ENCODE data around the gene PPP2R2B.

PPP2R2B gene

DNA sequence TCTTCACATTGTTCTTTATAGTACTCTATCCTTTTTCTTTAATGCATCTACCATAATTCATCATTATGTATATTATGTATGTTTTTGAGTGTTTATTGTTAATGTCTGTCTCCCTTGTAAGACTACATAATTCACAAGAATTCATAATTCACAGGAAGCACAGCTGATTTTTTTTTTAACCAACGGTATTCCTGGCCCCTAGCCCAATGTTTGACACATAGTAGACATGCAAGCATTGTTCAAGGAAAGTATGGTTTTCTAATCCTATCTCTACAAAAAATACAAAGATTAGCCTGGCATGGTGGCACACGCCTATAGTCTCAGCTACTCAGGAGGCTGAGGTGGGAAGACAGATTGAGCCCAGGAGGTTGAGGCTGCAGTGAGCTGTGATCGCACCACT lies 160.6 kb downstream of the PPP2R2B start:
- Histone ChIP-seq H3K4me2 (no peak overlapping the region), H3K79me2 (ENCODE audit: insufficient read depth, low read depth) (no peaks in the 10 kb centered on the region), H2AFZ (ENCODE audit: low read depth) (no peak overlapping the region), H3K4me1 (ENCODE audit: low read depth, poor library complexity, severe bottlenecking) (no peaks in the 10 kb centered on the region), H3K27me3 (ENCODE audit: insufficient read depth, low read depth) (no peaks in the 10 kb centered on the region), H3K9ac (no peak overlapping the region), H3K36me3 (ENCODE audit: insufficient read depth) (no peaks in the 10 kb centered on the region), H3K27ac (no peak overlapping the region), H4K20me1 (ENCODE audit: insufficient read depth) (no peaks in the 10 kb centered on the region), H3K4me3 (IDR thresholded peaks at IDR 0.05; ENCODE audit: insufficient read depth, low read depth, low read length) (no peak overlapping the region)
- TF ChIP-seq, protein P1, sequence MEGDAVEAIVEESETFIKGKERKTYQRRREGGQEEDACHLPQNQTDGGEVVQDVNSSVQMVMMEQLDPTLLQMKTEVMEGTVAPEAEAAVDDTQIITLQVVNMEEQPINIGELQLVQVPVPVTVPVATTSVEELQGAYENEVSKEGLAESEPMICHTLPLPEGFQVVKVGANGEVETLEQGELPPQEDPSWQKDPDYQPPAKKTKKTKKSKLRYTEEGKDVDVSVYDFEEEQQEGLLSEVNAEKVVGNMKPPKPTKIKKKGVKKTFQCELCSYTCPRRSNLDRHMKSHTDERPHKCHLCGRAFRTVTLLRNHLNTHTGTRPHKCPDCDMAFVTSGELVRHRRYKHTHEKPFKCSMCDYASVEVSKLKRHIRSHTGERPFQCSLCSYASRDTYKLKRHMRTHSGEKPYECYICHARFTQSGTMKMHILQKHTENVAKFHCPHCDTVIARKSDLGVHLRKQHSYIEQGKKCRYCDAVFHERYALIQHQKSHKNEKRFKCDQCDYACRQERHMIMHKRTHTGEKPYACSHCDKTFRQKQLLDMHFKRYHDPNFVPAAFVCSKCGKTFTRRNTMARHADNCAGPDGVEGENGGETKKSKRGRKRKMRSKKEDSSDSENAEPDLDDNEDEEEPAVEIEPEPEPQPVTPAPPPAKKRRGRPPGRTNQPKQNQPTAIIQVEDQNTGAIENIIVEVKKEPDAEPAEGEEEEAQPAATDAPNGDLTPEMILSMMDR (conservative IDR thresholded peaks at IDR 0.05; ENCODE audit: low read depth, low read length), result no peak

DNA sequence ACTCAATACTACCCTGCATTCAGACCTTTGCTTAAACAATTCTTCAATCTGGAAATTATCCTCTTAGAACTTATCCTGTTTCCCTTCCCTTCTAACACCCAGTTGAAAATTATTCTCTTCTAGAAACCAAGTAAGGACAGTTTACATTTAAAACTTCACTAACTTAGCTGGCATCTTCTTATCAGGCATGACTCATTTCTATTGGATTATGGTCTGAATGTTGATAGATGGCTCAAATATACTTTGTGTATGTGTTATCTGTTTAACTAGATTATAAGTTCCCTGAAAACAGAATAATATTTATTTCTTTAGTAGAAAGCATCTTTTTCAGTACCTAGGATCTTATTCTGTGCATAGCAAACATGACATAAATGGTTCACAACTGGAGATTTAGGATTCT lies 161.9 kb downstream of the PPP2R2B start:
- TF ChIP-seq, protein P1 (conservative IDR thresholded peaks at IDR 0.05; ENCODE audit: low read depth, low read length), result no peak
- H3K9ac ChIP-seq, result no peak overlapping the region
- no peak overlapping the region for H3K4me3 ChIP-seq (IDR thresholded peaks at IDR 0.05; ENCODE audit: insufficient read depth, low read depth, low read length)
- H3K36me3 ChIP-seq (ENCODE audit: insufficient read depth), result no peaks in the 10 kb centered on the region
- H2AFZ ChIP-seq (ENCODE audit: low read depth), result no peak overlapping the region
- no peak overlapping the region for H3K27ac ChIP-seq
- no peak overlapping the region for H3K4me2 ChIP-seq
- no peaks in the 10 kb centered on the region for H4K20me1 ChIP-seq (ENCODE audit: insufficient read depth)
- H3K79me2 ChIP-seq (ENCODE audit: insufficient read depth, low read depth), result no peaks in the 10 kb centered on the region
- no peaks in the 10 kb centered on the region for H3K4me1 ChIP-seq (ENCODE audit: low read depth, poor library complexity, severe bottlenecking)
- H3K27me3 ChIP-seq (ENCODE audit: insufficient read depth, low read depth), result no peaks in the 10 kb centered on the region

DNA sequence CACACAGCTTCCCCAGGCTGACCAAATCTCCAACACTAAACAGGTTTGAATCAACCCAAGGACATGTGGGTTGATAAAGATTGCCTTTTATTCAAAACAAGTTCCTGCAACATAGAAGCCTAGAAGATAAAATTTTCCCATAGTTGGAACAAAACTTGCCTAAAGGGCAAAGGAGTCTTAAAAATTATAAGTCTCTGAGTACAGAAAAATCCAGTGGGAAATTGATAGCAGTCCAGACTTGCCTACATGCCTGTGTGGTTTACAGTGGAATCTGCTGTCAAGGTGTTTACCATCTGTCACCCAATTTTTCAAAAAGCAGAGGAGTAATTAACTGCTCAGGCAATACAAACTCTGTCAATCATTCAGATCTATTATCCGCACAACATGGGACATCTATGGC lies 168.2 kb downstream of the PPP2R2B start:
- H3K4me2 ChIP-seq, result no peak overlapping the region
- H3K27ac ChIP-seq, result no peak overlapping the region
- H3K36me3 ChIP-seq (ENCODE audit: insufficient read depth), result no peaks in the 10 kb centered on the region
- H3K4me1 ChIP-seq (ENCODE audit: low read depth, poor library complexity, severe bottlenecking), result no peaks in the 10 kb centered on the region
- H3K27me3 ChIP-seq (ENCODE audit: insufficient read depth, low read depth), result no peaks in the 10 kb centered on the region
- no peak overlapping the region for H2AFZ ChIP-seq (ENCODE audit: low read depth)
- TF ChIP-seq, protein P1 (conservative IDR thresholded peaks at IDR 0.05; ENCODE audit: low read depth, low read length), result no peak
- no peaks in the 10 kb centered on the region for H4K20me1 ChIP-seq (ENCODE audit: insufficient read depth)
- no peak overlapping the region for H3K4me3 ChIP-seq (IDR thresholded peaks at IDR 0.05; ENCODE audit: insufficient read depth, low read depth, low read length)
- H3K9ac ChIP-seq, result no peak overlapping the region
- no peaks in the 10 kb centered on the region for H3K79me2 ChIP-seq (ENCODE audit: insufficient read depth, low read depth)

DNA sequence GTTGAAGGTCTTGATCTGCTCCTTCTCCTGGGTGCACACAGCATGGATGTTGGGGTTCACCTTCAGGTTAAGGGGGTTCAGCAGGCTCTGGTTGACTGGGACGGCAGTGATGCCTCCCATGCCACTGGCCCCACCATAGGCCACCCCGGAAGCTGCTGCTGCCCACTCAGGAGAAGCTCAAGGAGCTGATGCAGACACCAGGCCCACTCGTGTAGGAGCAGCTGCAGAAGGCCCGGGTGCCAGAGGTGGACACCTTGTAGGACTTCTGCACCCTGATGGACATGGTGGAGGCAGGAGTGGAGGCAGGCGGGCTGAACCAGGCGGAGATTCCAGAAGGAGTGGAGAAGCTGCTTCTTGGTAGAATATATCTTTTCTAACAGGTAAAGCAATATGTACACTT lies 171.2 kb downstream of the PPP2R2B start:
- Histone ChIP-seq H4K20me1 (ENCODE audit: insufficient read depth) (no peaks in the 10 kb centered on the region), H3K36me3 (ENCODE audit: insufficient read depth) (no peaks in the 10 kb centered on the region), H3K4me2 (no peak overlapping the region), H3K79me2 (ENCODE audit: insufficient read depth, low read depth) (no peaks in the 10 kb centered on the region), H3K27ac (no peak overlapping the region), H3K27me3 (ENCODE audit: insufficient read depth, low read depth) (no peaks in the 10 kb centered on the region), H2AFZ (ENCODE audit: low read depth) (no peak overlapping the region), H3K4me3 (IDR thresholded peaks at IDR 0.05; ENCODE audit: insufficient read depth, low read depth, low read length) (no peak overlapping the region), H3K4me1 (ENCODE audit: low read depth, poor library complexity, severe bottlenecking) (no peaks in the 10 kb centered on the region), H3K9ac (no peak overlapping the region)
- TF ChIP-seq, protein P1 (conservative IDR thresholded peaks at IDR 0.05; ENCODE audit: low read depth, low read length), result no peak
